ENCODE data around the gene DNAH5.

Gene DNAH5

GRCh38 chr5:13957032-13957645, 12.7 kb upstream of the DNAH5 start:
- no peak overlapping the region for H3K27ac ChIP-seq
- TF ChIP-seq ZFX (IDR thresholded peaks at IDR 0.05): no peak
- peak; percentile 89 for TF ChIP-seq CTCF (conservative IDR thresholded peaks at IDR 0.05)

GRCh38 chr5:13956471-13956870, 12.0 kb upstream of the DNAH5 start:
- TF ChIP-seq ZFX (IDR thresholded peaks at IDR 0.05): no peak
- no peak for TF ChIP-seq CTCF (conservative IDR thresholded peaks at IDR 0.05)
- H3K27ac ChIP-seq: no peak overlapping the region

- no peak for TF ChIP-seq CTCF (conservative IDR thresholded peaks at IDR 0.05)
- TF ChIP-seq ZFX (IDR thresholded peaks at IDR 0.05): no peak
- H3K27ac ChIP-seq: no peak overlapping the region
Measured at GRCh38 chr5:13955896-13956295, 11.4 kb upstream of the DNAH5 start.

- H3K27ac ChIP-seq: peak overlapping the region; percentile 100
- TF ChIP-seq CTCF (conservative IDR thresholded peaks at IDR 0.05) (no peak), ZFX (IDR thresholded peaks at IDR 0.05) (no peak)
Measured at GRCh38 chr5:13946111-13946510, 1.6 kb upstream of the DNAH5 start.

GRCh38 chr5:13945271-13945670, 783 bp upstream of the DNAH5 start:
- TF ChIP-seq ZFX (IDR thresholded peaks at IDR 0.05) (no peak), CTCF (conservative IDR thresholded peaks at IDR 0.05) (no peak)

GRCh38 chr5:13943676-13944075, 812 bp downstream of the DNAH5 start:
- H3K27ac ChIP-seq: peak overlapping the region; percentile 100

More at GRCh38 chr5:13945271-13945670, 783 bp upstream of the DNAH5 start:
- peak overlapping the region; percentile 100 for H3K27ac ChIP-seq

GRCh38 chr5:13941468-13941867, 3.0 kb downstream of the DNAH5 start:
- H3K27ac ChIP-seq: peak overlapping the region; percentile 99
- TF ChIP-seq ZFX (IDR thresholded peaks at IDR 0.05) (no peak), CTCF (conservative IDR thresholded peaks at IDR 0.05) (no peak)

More at GRCh38 chr5:13943676-13944075, 812 bp downstream of the DNAH5 start:
- TF ChIP-seq CTCF (conservative IDR thresholded peaks at IDR 0.05) (no peak), ZFX (IDR thresholded peaks at IDR 0.05) (no peak)

All from C4-2B (cell line).